Loucy (cell line): Measurements from ENCODE around the gene CCDC158.

Source experiments
- EZH2phosphoT487 ChIP-seq: fragments of 200-600 bp; IDR thresholded peaks from 2 replicates; pipeline ENCODE4 v1.6.1; 2018; ENCODE audit warnings: antibody characterized with exemption, mild to moderate bottlenecking, moderate library complexity, borderline replicate concordance
- TF ChIP-seq, protein P1 (sequence below): fragments of 200-600 bp; sonication (generic); conservative IDR thresholded peaks from 2 replicates; pipeline ENCODE4 v1.5.1; 2014; ENCODE audit warnings: mild to moderate bottlenecking, antibody characterized with exemption, low read length

GRCh38 chr4:76374798-76375197, 46.1 kb downstream of the CCDC158 start:
- TF ChIP-seq, protein P1, sequence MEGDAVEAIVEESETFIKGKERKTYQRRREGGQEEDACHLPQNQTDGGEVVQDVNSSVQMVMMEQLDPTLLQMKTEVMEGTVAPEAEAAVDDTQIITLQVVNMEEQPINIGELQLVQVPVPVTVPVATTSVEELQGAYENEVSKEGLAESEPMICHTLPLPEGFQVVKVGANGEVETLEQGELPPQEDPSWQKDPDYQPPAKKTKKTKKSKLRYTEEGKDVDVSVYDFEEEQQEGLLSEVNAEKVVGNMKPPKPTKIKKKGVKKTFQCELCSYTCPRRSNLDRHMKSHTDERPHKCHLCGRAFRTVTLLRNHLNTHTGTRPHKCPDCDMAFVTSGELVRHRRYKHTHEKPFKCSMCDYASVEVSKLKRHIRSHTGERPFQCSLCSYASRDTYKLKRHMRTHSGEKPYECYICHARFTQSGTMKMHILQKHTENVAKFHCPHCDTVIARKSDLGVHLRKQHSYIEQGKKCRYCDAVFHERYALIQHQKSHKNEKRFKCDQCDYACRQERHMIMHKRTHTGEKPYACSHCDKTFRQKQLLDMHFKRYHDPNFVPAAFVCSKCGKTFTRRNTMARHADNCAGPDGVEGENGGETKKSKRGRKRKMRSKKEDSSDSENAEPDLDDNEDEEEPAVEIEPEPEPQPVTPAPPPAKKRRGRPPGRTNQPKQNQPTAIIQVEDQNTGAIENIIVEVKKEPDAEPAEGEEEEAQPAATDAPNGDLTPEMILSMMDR: no peak; the same call in 1 of the 2 replicates
- TF ChIP-seq EZH2phosphoT487: no peak
